ENCODE measurements around the gene OLIG3.

Gene OLIG3

DNA sequence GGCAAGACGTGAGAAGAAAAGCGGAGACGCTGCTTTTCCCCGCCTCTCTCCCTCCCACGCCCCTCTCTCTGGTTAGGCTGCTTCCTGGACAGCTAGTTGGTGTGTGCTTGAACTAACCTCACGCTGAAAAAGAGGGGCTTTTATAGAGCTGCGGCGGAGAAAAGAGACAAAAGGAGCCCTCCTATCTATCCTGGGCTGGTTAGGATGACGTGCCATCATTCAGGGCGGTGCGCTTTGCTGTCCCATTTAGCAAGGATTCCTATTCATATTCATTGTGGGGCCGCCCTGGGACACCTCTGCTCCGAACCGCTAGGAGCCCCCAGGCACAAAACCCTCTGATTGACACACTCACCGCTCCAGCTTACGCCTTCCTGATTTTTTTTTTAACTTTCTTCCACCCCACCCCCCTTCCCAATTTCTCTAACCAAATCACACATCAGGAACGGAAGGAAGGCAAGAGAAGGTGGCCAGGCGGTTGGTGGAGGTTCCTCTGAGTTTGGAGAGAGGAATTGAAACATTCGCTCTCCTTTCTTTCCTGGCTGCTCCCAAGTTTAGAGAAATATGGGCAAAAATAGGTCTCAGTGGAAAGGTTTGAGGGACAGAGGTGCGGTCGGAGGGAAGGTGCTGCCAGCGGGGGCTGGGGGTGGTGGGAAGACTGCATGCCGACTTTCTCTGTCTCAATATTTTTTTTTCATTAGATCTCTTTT, at the start of gene OLIG3:
Gene OLIG3, minus strand, starts transcription at position 114 of the 707 bp plus-strand sequence. CDS start 224 bp downstream, outside the sequence.
- no peak for DNase-seq (ENCODE audit: low read depth in 2 of 2)

DNA sequence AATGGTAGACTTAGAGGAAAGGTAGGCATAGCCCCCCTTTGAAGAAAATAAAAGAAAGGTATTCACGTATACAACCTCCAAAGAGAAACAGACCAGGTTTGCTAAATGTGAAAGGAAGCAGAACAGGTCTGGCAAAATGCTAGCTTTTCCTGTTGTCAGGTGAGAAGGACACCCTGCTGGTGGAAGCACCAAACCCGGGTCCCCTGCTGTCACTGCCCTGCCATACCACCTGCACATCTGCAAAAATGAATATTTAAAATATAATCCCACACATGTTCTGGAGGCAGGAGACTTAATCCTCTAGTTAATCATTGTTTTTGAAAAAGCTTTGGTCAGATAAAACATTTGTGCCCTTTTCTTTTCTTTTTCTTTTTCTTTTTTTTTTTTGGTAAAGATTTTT, 48.9 kb upstream of the OLIG3 start:
- no peak for DNase-seq (ENCODE audit: low read depth in 2 of 2)

DNA sequence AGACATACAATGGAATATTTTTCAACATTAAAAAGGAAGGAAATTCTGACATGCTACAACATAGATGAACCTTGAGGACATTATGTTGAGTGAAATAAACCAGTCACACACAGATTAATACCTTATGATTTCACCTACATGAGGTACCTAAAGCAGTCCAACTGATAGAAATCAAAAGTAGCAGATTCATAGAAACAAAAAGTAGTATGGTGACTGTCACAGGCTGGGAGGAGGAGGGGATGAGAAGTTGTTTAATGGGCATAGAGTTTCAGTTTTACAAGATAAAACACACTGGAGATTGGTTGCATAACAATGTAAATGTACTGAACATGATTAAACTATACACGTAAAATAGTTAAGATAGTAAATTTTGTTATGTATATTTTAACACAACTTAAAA, 48.5 kb upstream of the OLIG3 start:
- DNase-seq (ENCODE audit: low read depth in 2 of 2), result no peak

DNA sequence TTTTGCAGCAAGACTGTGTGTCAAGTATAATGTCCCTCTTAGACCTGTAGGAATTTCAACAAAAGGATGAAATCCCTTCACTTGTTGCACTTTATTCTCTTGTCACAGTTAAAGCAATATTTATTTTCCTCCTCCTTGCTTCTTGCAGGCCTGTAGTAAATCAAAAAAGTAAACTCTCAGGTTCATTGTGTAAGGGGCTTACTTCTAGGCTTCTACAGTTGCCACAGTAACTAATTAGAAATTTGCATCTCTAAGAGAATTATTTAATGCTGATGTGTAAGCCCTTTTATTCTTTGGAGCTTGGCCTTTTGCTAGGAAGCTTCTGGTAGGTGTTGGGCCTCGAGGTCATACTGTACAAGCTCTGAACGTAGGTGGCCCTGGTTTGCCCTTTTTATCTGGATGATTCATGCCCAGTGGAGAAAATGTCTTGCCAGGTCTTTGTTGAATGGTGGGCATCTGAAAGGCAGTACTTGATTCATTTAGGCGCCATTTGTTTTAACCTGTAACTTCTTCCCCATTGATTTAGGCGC, 47.4 kb upstream of the OLIG3 start:
- no peak for DNase-seq (ENCODE audit: low read depth in 2 of 2)

DNA sequence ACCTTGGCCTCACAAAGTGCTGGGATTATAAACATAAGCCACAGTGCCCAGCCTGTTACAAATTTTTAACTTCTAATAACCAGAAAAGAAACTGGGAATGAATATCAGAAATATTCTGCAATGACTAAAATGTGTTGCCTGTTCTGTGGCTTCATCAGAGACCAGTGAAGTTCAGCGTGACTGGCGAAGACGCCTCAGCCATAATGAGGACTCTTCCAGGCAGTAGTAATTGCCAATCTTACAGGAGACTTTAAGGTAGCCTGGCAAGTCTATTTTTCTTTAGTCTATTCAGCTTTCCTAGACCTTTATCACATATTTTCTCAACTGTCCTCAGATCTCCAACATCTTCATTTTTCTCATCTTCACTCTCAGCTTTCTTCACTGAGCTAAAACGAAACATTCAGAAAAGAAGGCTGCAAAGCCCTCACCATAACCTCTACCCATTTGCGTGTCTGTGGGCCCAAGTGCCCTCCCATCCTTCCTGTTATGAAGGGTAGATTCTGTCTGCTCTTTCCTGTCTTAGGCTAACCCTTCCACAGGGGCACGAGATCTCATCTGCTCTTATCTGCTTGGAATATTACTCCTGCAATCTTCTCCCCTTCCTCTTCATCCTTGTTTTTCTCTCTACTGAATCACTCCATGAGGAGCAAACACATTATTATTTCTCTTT, 42.0 kb upstream of the OLIG3 start:
- no peak for DNase-seq (ENCODE audit: low read depth in 2 of 2)

DNA sequence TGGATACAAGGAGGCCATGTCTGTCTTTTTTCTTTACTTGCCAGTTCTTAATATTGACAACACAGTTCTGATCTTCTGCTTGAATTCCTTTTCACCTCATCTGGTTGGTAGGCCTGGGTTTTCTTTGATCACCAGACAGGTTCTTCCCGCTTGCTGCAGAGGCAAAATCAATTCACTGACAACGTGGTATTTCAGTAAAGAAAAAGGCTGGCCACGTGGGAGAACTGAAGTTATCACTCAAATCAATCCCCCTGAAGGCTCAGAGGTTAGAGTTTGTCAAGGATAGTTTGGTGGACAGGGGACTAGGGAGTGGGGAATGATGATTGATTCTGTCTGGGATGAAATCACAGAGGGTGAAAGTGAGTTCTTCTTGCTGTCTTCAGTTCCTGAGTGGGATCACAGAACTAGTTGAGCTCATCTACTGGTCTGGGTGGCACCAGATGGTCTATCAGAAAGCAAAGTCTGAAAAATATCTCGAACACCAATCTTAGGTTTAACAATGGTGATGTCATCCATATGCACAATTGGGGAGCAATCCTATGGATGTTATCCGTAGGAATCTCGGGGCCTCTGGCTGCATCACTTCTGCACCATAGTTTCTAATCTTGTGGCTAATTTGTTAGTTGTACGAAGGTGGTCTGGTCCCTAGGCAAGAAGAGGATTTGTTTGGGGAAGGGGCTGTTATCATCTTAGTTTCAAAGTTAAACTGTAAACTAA, 37.3 kb upstream of the OLIG3 start:
- no peak for DNase-seq (ENCODE audit: low read depth in 2 of 2)

DNA sequence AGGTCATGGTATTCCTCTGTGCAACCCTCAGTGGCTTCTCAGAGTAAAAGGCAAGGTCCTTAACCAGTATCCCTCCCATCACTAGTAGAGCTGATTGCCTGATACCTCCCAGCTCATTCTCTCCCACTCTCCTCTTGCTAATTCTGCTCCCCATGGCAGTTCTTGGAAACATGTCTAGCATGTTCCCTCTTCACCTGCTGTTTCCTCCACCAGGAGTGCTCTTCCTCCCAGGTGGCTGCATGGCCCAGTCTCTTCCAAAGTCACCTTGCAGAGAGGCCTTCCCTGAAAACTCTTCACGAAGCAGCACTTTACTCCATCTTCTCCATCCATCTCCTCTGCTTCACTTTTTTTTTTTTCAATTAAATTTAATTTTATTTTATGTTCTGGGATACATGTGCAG, 36.2 kb upstream of the OLIG3 start:
- no peak for DNase-seq (ENCODE audit: low read depth in 2 of 2)

DNA sequence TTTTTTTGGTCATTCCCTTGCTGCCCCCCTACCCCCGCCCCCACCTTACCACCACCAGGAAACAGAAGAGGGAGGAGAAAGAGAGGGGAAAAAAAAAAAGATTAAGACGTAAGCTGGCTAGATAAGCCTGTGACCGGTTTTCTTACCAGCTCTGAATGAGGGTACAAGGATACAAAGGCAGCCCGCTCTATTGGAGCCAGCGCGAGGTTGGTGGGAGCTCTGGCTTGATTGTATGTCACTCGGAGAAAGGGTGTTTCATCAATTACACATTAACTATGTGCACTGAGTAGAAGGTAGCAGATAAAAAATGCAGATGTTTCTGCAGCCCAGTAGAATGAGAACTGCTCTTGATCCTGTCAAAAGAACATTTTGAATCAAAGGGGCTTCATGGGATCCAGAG, 28.6 kb upstream of the OLIG3 start:
- DNase-seq (ENCODE audit: low read depth in 2 of 2), result no peak

DNA sequence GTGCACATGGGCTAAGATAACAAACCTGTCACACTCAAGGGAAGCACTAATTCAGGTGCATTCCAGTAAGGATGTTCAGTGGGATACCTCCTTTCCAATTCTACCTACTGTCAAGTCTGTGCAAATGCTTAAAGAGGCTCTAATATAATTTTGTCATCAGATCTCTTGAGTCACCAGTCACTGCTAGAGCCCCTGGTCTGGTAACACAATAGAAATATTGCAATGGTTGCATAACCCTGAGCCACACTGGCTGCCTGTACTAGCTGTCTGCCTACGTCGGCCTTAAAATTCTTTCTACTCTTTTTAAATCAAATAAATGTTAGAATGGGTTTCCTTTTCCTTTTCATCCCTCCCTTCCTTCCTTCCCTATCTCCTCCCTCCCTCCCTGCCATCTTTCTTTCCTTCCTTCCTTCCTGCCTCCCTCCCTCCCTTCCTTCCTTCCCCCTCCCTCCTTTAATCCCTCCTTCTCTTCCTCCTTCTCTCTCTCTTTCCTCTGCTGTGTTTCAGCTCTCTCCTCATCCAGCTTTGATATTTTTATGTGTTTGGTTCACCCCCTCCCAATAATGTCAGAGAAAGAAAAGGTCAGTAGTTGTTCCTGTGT, 28.1 kb upstream of the OLIG3 start:
- no peak for DNase-seq (ENCODE audit: low read depth in 2 of 2)

DNA sequence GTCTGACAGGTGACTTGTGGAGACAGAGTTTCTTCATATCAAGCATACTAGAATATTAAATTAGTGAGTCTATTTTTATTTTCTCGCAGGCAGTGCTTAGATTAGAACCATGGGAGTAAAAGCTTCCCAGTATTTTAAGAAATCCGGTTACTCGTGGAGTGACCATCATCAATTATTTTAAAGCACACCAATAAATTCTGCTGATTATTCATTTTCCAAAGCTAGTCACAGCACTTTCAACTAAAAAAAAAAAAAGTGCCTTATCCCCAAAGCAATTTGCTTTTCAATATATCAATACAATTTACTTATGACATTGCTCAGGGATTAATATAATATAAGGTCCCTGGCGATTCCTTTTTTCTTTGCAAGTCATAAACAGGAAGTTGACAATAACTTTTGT, 26.3 kb upstream of the OLIG3 start:
- DNase-seq (ENCODE audit: low read depth in 2 of 2), result no peak

DNA sequence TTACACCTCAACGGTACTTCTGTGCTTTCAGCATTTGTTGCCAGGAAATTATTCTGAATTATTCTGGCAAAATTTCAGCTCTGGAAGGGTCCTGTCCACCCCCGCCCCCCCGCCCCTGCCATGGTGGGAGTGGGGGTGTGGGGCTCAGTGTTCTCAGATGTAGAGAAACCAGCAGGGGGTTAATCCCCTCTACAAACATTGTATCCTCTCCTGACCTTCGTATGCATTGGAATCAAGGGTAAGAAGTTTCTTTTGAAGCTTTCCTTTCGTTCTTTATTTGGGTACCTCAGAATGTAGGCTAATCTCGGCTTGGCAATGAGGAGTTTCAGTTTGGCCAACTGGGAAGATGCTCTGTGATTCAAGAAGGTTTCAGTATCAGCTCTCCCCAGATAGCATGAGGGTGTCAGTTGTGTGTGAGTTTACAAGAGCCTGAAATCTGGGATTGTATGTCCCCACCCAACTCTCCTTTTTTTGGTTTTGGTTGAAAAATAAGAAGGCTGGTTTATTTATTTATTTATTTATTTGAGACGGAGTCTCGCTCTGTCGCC, 25.5 kb upstream of the OLIG3 start:
- DNase-seq (ENCODE audit: low read depth in 2 of 2), result no peak

DNA sequence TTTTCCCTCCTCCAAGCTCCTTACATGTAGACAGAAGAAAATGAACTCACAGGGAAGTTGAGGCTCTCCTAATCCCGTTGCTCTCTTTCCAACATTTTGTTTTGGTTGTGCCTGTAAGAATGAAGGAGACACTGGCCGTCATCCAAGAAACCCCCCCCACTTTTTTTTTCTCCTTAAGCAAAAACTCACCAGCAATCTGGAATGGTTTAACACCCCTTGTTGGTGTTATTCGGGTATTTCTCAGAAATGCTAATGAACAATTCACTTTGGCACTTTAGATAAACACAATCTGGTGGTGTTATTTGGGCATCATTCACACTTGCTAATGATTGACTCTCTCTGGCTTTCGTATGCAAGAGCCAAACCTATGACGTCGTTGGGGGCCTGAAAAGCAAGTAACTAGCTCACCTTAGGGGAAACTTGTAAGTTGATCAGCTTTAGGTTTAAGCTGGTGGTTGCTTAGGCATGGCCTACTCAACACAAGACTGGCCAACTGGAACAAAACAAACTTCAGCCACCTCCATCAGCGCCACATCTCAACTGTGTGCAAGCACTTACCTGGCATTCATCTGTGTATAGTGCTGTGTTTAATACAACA, 24.3 kb upstream of the OLIG3 start:
- no peak for DNase-seq (ENCODE audit: low read depth in 2 of 2)

DNA sequence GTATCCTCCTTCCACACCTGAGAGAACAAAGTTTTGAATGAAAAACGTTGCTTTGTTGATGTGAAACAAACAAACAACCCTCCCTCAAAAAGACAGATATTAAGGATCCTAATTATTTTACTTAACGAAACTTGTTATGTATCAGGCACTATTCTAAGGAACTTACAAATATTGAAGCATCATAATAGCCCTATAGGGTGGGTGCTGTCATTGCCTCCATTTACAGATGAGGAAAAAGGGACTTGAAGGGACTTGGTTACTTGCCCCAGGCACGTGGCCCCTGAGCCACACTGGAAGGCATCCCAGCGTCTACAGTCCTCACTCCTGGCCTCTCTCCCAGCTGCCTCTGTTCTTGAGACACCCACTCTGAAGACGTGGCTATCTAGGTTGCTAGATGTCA, 20.2 kb upstream of the OLIG3 start:
- no peak for DNase-seq (ENCODE audit: low read depth in 2 of 2)

DNA sequence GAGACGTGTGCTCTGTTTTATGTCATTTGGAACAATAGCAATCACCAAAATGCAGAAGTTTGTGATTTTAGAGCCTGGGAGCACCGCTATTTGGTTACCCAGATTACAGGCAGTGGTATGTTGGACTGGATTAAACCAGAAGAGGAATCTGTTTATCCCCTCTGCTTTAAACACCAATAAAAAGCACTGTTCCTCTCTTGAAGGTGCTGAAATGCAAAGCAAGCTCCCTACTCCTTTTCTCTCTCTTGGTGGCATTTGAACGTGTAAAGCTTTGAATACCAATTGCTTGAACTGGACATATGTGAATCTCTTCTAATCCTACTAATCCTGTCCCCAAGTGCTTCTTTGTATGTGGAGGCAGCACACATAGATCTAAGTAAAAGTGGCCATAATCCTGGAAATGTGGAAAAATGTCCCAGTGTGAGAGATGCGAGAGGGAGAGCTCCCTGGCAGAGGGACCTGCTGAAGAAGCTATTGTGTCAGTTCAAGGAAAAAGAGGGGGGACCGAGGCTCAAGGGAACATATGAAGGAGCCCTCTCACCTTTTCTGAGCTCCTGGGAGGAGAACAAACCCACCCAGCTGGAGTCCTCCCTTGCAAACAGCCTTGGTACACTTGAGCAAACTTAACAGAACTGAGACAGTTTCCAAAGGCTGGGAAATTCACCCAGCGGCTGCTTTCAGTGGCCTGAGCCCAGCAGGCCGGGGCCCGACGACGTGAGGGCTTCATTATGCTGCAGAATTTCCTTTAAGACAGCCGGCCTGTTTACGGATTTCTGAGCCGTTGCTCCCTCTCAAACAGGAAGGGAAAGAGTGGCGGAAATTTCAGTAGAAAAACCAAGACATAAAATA, 18.8 kb upstream of the OLIG3 start:
- no peak for DNase-seq (ENCODE audit: low read depth in 2 of 2)

DNA sequence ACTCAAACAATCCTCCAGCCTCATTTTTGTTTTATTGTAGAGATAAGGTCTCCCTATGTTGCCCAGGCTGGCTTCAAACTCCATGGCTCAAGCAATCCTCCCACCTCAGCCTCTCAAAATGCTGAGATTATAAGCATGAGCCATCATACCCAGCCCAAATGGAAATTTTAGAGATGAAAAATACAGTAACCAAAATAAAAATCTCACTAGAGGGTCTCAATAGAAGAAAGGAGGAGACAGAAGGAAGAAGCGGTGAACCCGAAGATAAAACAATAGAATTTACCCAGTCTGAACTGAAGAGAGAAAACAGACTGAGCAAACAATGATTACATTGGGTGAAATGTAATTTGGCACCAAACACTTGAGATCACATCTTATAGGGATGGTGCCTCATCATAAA, 16.7 kb upstream of the OLIG3 start:
- DNase-seq (ENCODE audit: low read depth in 2 of 2), result no peak

DNA sequence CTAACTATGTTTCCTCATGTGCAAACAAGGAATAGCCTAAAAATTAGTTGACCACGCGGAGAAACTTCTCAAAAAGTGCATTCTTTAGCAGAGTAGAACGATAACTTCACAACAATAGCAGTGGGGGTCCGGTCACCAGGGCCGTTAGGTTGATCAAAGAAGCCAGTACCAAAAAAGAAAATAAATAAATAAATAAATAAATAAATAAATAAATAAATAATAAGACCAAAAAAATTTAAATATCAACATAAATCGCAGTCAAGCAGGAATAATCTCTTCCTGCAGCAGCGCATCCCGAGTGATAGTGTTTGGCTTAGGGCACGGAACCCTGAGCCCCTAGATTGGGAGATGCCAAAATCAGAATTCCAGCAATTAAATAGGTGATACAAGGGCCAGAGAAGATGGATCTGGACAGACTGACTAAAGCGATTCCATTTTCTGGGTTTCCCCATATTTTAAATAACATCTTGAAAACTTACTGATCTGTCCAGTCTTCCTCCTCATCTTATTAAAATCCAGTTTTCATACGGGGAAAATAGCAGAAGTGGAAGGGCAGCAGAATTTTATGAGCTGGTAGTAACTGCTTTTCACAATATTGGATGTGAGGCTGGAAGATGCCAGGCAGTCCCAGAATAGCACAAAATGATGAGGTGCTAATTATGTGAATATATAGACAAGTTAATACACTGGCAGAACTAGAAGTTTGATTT, 4.4 kb upstream of the OLIG3 start:
- DNase-seq (ENCODE audit: low read depth in 2 of 2), result no peak

DNA sequence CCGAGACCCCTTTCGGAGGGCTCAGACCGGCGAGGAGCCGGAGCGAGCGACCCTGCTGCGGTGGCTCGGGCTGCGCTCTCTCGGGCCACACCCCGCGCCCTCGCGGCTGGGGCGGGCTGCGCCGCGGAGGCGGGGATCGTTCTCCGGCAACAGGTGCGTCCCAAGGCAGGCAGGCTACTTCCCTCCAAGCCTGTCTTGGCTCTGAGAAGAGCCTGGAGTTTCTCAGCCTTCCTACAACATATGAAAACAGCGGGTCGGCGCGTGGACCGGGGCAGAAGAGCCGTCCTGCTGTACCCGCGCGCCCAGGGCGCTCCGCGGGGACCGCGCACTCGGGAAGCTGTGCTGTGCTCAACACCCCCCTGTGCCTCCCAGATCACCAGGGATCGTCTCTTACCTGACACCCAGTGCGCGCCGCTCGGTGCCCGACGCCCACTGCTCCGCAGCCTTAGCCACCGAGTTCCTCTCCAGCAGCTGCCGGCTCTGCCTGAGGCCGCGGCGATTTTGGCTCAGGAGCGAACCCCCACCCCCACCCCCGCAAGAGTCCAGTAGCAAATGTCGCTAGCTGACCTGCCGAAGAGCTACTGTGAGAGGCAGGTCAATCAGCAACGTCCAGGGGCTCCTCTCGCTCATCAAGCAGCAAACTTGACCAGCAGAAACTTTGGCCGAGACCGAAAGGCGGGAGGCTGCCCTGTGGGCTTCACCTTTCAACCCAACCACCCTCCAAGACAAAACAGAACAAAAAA, 3.7 kb upstream of the OLIG3 start:
- DNase-seq (ENCODE audit: low read depth in 2 of 2), result no peak

DNA sequence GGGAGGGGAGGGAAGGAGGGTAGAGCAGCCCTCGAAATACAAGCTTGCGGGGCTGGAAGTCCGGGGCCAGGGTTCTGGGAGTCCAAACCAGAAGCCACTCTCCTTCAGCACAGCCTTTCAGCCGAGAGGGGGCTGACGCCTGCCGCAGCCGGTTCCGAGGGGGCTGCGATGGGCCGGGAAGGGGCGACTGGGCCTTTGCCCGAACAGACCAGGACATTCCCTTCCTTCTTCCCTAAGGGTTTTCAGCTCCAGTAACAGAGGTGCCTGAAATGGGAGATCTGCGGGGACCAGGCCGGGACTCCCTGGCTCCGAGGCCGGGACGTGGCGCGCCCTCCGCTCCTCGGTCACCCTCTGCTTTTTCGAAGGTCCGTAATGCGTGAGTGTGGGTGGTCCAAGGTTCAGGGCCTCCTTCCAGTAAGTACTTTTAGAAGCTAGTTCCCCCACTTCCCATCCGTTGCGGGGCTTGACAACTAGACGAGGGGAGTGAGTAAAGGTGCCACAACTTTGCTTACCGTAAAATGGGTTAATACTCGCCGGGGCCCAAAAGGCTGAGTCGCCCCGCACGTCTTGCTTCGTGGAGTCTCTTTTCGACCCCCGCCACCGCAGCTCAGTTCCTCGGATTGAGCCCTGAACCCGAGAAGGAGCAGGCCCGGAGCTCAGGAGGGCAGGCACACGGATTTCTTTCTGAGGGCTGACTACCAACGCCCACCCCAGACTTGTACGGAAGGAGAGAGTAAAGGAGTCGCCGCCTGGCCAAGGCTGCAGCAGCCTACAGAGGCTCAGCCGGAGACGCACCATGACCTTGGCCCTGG, 2.9 kb upstream of the OLIG3 start:
- DNase-seq (ENCODE audit: low read depth in 2 of 2), result no peak

DNA sequence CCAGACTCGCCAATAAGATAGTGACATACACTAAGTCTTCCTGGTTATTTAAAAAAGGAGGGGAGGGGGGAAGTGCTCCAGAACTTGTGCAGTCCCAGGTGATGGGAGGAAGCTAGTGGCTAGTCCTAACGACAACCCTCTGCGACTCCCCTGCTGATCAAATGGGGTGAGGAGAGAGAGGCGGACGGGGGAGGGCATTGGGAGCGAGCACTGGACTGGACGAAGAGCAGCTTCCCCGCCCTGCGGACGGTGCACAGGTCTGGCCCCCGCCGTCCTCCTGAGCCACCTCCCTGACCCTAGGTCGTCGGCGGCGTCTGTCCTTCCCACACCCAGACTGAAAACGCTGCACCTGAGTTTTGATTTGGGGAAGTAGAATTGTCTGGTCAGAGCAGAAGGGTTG, 2.2 kb upstream of the OLIG3 start:
- no peak for DNase-seq (ENCODE audit: low read depth in 2 of 2)
